ENCODE data around the gene NEURL1.

The NEURL1 gene

DNA sequence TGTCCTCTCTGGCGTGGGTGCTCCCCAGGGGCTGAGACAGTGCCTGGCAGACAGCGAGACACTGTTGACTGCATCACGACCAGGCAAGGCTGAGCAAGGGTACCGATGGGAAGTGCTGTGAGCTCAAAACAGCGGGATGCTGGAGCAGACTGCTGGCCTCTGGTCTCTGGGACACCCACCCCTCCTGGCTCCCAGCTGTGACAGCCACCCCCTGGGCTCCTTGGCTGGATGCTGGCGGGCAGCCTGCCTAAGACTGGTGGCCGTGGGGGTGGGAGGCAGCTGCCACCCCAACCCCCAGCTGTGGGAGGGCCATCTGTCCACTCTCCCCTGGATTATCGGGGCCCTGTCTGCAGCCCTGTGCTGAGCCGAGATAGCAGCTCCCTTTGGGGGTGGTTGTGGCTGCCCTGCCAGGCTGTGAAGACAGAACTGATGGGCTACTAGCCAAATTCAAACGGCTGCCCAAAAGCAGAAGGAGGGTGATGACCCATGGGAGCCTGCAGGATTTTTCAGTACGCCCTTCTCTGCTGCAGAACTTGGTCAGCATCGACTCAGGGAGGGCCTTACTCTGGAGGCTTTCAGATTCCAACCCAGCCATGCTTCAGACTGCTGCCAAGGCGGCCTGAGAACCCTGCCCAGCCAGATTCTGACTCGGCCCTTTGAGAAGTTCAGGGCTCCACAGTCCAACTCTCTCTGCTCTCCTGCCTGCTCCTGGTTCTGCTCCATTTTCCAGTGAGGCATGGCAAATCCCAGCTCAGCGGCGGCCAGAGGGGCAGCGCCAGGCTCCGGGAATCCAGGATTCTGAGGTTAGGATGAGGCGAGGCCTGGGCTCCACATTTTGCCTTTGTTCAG, 125.3 kb downstream of the NEURL1 start:
- Histone ChIP-seq H3K4me3 (ENCODE audit: low read depth in 1 of 5, low read length in 5 of 5) (no peak overlapping the region), H3K27ac (ENCODE audit: low read depth, low read length) (peak overlapping the region; percentile 57), H3K4me1 (ENCODE audit: control insufficient read depth in 5 of 5, insufficient read depth in 5 of 5, low read length in 5 of 5) (peaks cover 52 to 94% (median 85%) of the 10 kb centered on the region in 5 donors), H3K27me3 (ENCODE audit: control insufficient read depth in 5 of 5, insufficient read depth in 4 of 5, low read length in 5 of 5) (no peaks in the 10 kb centered on the region), H3K9ac (ENCODE audit: low read length in 5 of 5) (no peak overlapping the region), H3K9me3 (ENCODE audit: control insufficient read depth in 5 of 5, low read length in 5 of 5) (no peaks in the 10 kb centered on the region), H3K36me3 (ENCODE audit: control insufficient read depth in 5 of 5, insufficient read depth in 5 of 5, low read length in 5 of 5) (peaks cover 0 to 60% (median 43%) of the 10 kb centered on the region in 5 donors)

DNA sequence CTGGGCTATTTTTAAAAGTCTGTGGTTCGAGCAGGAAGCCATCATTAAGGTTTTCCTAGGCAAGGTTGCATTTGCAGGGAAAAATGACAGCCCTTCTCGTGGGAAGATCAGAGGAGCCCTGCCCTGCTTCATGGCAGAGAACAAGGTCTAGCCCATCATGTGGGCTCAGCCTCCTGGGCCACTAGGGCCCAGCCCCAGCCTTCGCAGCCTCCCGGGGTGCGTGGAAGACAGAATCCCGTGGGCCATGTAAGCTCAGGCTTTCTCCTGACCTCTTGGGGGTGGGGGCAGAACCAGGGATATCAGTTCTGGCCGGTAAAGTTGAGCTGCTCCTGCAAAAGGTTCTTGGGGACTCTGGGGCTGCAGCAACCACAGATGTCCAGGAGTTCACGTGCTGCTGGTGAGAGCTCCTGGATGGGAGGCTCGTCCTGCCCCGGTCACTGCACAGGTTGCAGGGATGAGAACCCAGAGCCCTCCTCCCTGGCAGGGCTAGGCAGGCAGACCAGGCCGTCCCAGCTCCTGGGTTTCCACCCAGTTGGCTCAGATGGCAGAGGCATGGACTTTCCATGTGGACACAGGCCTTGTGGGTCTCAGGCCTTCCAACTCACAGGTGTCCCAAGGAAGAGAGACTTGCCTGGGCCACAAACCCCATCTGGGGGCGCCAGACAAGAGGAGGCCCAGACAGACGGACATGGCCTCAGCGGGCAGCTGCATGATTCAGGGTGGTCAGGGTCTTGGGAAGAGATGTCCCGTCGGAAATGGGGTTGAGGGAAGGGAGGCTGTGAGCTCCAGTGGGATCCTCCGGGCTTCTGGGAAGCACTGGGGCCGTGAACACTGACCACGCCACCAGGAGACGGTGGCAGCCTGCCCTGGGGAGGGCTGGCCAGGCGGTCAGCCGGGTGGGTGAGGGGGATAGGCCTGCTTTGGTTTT, 126.2 kb downstream of the NEURL1 start:
- Histone ChIP-seq H3K9me3 (ENCODE audit: control insufficient read depth in 5 of 5, low read length in 5 of 5) (no peaks in the 10 kb centered on the region), H3K4me3 (ENCODE audit: low read depth in 1 of 5, low read length in 5 of 5) (no peak overlapping the region), H3K4me1 (ENCODE audit: control insufficient read depth in 5 of 5, insufficient read depth in 5 of 5, low read length in 5 of 5) (peaks cover 52 to 87% (median 78%) of the 10 kb centered on the region in 5 donors), H3K27ac (ENCODE audit: low read depth, low read length) (peak overlapping the region; percentile 57), H3K36me3 (ENCODE audit: control insufficient read depth in 5 of 5, insufficient read depth in 5 of 5, low read length in 5 of 5) (peaks cover 0 to 69% (median 51%) of the 10 kb centered on the region in 5 donors), H3K9ac (ENCODE audit: low read length in 5 of 5) (peak overlapping the region in 1 of 5 donors; percentile 12), H3K27me3 (ENCODE audit: control insufficient read depth in 5 of 5, insufficient read depth in 4 of 5, low read length in 5 of 5) (no peaks in the 10 kb centered on the region)

DNA sequence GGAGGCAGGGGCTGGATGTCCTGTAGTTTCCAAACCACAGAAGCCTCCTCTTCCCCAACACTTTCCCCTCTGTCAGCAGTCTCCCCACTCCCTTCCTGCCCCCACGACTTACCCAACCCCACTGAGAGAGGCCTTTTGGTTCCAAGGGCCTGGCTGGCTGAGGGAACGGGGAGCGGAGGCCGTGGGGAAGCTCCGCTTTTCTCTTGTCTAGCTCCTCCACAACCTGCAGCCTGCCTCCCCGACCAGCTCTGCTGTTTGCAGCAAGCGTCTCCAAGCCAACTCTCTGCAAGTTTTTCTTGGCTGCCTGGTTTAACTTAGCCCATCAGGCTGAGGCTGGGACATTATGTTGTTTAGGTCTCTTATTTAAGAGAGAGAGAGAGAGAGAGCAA, 126.8 kb downstream of the NEURL1 start:
- H3K4me3 ChIP-seq (ENCODE audit: low read depth in 1 of 5, low read length in 5 of 5), result no peak overlapping the region
- H3K36me3 ChIP-seq (ENCODE audit: control insufficient read depth in 5 of 5, insufficient read depth in 5 of 5, low read length in 5 of 5), result peaks cover 0 to 75% (median 56%) of the 10 kb centered on the region in 5 donors
- H3K9me3 ChIP-seq (ENCODE audit: control insufficient read depth in 5 of 5, low read length in 5 of 5), result no peaks in the 10 kb centered on the region
- H3K9ac ChIP-seq (ENCODE audit: low read length in 5 of 5), result no peak overlapping the region
- no peaks in the 10 kb centered on the region for H3K27me3 ChIP-seq (ENCODE audit: control insufficient read depth in 5 of 5, insufficient read depth in 4 of 5, low read length in 5 of 5)
- H3K4me1 ChIP-seq (ENCODE audit: control insufficient read depth in 5 of 5, insufficient read depth in 5 of 5, low read length in 5 of 5), result peaks cover 49 to 80% (median 72%) of the 10 kb centered on the region in 5 donors
- H3K27ac ChIP-seq (ENCODE audit: low read depth, low read length), result no peak overlapping the region

DNA sequence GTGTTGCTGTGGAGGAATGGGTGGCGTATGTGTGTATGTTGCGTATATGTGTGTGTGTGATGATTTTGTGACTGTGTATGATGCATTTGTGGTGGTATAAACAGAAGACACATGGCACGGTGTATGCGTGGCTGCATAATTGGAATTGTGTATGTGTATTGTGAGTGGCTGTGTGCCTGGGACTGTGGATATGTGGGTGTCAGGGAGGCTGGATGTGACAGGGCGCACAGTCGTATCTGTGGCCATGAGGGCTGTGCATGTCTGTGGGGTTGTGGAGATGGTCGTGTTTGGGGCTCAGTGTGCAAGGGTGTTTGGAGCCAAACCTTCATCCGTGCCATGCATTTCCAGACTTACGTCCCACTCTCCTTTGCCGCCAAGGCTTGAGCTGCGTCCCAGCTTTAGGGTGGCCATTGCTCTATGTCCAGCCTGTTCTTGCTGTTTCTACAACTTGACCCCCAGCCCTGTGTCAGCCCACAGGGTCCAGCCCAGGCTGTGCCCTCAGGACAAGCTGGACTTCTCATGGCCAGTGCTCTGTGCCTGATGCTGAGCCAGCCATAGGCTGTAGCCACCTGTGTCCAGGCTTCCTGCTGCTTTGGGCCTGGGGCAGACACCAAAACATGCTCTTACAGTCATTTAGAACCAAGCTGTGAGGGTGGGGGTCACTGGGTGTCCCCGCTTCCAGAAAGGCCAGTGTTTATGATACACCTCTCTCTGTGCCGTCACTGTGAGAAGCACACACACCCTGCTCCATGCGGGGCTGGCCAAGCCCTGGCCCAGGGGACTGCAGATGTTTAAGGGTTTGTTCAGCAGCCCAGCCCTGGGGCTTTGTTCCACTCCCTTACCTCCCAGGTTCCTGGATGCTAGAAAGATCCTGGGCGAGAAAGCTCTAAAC, 127.6 kb downstream of the NEURL1 start:
- no peak overlapping the region for H3K27ac ChIP-seq (ENCODE audit: low read depth, low read length)
- H3K9me3 ChIP-seq (ENCODE audit: control insufficient read depth in 5 of 5, low read length in 5 of 5), result no peaks in the 10 kb centered on the region
- H3K9ac ChIP-seq (ENCODE audit: low read length in 5 of 5), result peak overlapping the region in 1 of 5 donors; percentile 22
- H3K4me3 ChIP-seq (ENCODE audit: low read depth in 1 of 5, low read length in 5 of 5), result no peak overlapping the region
- H3K27me3 ChIP-seq (ENCODE audit: control insufficient read depth in 5 of 5, insufficient read depth in 4 of 5, low read length in 5 of 5), result no peaks in the 10 kb centered on the region
- H3K4me1 ChIP-seq (ENCODE audit: control insufficient read depth in 5 of 5, insufficient read depth in 5 of 5, low read length in 5 of 5), result peaks cover 45 to 78% (median 68%) of the 10 kb centered on the region in 5 donors
- peaks cover 0 to 82% (median 61%) of the 10 kb centered on the region in 5 donors for H3K36me3 ChIP-seq (ENCODE audit: control insufficient read depth in 5 of 5, insufficient read depth in 5 of 5, low read length in 5 of 5)

DNA sequence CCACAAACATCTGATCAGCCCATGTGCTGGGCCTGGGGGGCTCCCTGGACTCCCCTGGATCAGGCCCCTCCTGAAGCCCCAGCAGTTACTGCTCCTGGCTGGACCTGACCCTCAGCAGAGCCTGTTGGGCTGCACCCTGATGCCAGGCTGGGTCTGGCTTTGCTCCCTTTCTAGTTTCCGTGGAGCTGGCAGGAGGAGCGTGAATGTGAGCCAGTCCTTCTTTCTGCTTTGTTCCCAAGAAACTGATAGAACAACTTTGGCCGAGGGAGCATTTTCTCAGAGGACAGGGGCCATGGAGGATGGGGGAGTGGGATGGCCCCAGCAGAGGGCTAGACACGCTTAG, 128.2 kb downstream of the NEURL1 start:
- H3K4me1 ChIP-seq (ENCODE audit: control insufficient read depth in 5 of 5, insufficient read depth in 5 of 5, low read length in 5 of 5), result peaks cover 40 to 77% (median 68%) of the 10 kb centered on the region in 5 donors
- no peak overlapping the region for H3K27ac ChIP-seq (ENCODE audit: low read depth, low read length)
- peaks cover 0 to 82% (median 59%) of the 10 kb centered on the region in 5 donors for H3K36me3 ChIP-seq (ENCODE audit: control insufficient read depth in 5 of 5, insufficient read depth in 5 of 5, low read length in 5 of 5)

DNA sequence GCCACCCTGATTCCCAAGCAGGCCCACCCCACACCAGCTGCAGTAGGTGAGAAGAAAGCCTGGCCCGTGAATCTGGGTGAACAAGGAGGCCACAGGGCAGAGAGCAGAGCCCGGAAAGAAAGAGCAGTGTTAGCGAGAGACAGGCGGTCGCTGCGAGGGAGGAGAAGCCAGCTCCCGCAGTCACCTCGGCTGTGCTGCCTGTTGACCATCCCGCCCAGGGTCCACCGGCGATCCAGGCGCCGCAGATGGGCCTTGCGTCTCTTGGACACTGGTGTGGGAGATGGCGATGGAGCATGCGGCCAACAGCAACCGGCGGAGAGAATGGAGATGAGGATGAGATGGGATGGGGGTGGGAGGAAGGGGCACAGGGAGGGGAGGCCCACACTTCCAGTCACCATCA, 128.8 kb downstream of the NEURL1 start:
- Histone ChIP-seq H3K36me3 (ENCODE audit: control insufficient read depth in 5 of 5, insufficient read depth in 5 of 5, low read length in 5 of 5) (peaks cover 0 to 82% (median 60%) of the 10 kb centered on the region in 5 donors), H3K9me3 (ENCODE audit: control insufficient read depth in 5 of 5, low read length in 5 of 5) (no peaks in the 10 kb centered on the region), H3K4me1 (ENCODE audit: control insufficient read depth in 5 of 5, insufficient read depth in 5 of 5, low read length in 5 of 5) (peaks cover 35 to 75% (median 64%) of the 10 kb centered on the region in 5 donors), H3K4me3 (ENCODE audit: low read depth in 1 of 5, low read length in 5 of 5) (no peak overlapping the region), H3K9ac (ENCODE audit: low read length in 5 of 5) (no peak overlapping the region), H3K27me3 (ENCODE audit: control insufficient read depth in 5 of 5, insufficient read depth in 4 of 5, low read length in 5 of 5) (no peaks in the 10 kb centered on the region), H3K27ac (ENCODE audit: low read depth, low read length) (no peak overlapping the region)

More for the DNA sequence above, 128.2 kb downstream of the NEURL1 start:
- Histone ChIP-seq H3K27me3 (ENCODE audit: control insufficient read depth in 5 of 5, insufficient read depth in 4 of 5, low read length in 5 of 5) (no peaks in the 10 kb centered on the region), H3K4me3 (ENCODE audit: low read depth in 1 of 5, low read length in 5 of 5) (no peak overlapping the region), H3K9ac (ENCODE audit: low read length in 5 of 5) (peak overlapping the region in 1 of 5 donors; percentile 22), H3K9me3 (ENCODE audit: control insufficient read depth in 5 of 5, low read length in 5 of 5) (no peaks in the 10 kb centered on the region)

DNA sequence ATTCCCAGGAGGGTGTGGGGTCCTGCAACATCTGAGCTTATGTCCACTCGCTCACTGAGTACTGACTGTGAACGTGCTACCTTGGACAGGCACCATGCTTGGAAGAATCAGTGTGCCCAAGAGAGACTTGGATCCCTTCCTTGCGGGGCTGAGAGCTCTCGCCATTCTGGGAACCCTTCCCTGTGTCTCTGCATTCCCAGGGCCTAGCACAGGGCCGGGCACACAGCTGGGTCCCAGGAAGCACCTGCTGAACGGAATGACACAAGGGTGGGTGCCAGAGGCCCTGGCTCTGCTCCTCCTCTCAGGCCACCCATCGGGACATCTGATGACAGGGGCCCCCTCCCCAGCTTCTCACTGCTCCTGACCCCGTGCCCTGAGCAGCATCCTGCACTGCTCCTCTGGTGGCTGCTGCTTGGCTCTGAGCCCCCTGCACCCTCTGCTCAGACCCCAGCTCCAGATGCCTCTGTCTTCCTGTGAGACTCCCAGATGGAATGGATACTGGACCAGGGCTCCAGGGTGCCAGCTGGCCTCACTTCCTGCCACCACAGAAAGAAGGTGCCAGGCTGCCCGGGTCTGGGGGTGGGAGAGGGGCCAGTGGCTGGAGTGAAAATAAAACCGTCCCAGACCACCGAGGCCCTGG, 129.6 kb downstream of the NEURL1 start:
- H3K36me3 ChIP-seq (ENCODE audit: control insufficient read depth in 5 of 5, insufficient read depth in 5 of 5, low read length in 5 of 5), result peaks cover 0 to 88% (median 65%) of the 10 kb centered on the region in 5 donors
- no peak overlapping the region for H3K9ac ChIP-seq (ENCODE audit: low read length in 5 of 5)
- H3K4me1 ChIP-seq (ENCODE audit: control insufficient read depth in 5 of 5, insufficient read depth in 5 of 5, low read length in 5 of 5), result peaks cover 31 to 67% (median 56%) of the 10 kb centered on the region in 5 donors
- no peaks in the 10 kb centered on the region for H3K9me3 ChIP-seq (ENCODE audit: control insufficient read depth in 5 of 5, low read length in 5 of 5)
- no peak overlapping the region for H3K27ac ChIP-seq (ENCODE audit: low read depth, low read length)
- H3K4me3 ChIP-seq (ENCODE audit: low read depth in 1 of 5, low read length in 5 of 5), result no peak overlapping the region
- no peaks in the 10 kb centered on the region for H3K27me3 ChIP-seq (ENCODE audit: control insufficient read depth in 5 of 5, insufficient read depth in 4 of 5, low read length in 5 of 5)

DNA sequence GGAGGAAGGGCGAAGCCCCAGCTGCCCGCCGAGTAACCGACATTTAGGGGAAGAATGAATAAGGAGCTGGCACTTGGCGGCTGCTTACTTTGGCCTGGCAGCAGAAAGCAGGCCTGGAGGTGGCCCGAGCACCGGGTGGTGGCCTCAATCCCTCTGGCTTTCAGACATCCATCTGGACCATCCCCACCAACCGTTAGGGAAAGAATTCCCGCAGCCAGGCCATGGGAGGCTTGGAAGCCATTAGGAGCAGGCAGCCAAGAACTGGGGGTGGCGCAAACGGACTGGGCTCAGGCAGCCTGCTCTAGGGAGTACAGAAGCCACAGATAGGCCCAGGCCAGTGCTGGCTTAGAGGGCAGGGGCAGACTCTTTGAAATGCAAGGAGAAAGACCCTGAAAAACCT, 132.7 kb downstream of the NEURL1 start:
- Histone ChIP-seq H3K4me3 (ENCODE audit: low read depth in 1 of 5, low read length in 5 of 5) (no peak overlapping the region), H3K9me3 (ENCODE audit: control insufficient read depth in 5 of 5, low read length in 5 of 5) (no peaks in the 10 kb centered on the region), H3K4me1 (ENCODE audit: control insufficient read depth in 5 of 5, insufficient read depth in 5 of 5, low read length in 5 of 5) (peaks cover 13 to 45% (median 33%) of the 10 kb centered on the region in 5 donors), H3K27ac (ENCODE audit: low read depth, low read length) (no peak overlapping the region), H3K27me3 (ENCODE audit: control insufficient read depth in 5 of 5, insufficient read depth in 4 of 5, low read length in 5 of 5) (no peaks in the 10 kb centered on the region), H3K9ac (ENCODE audit: low read length in 5 of 5) (no peak overlapping the region), H3K36me3 (ENCODE audit: control insufficient read depth in 5 of 5, insufficient read depth in 5 of 5, low read length in 5 of 5) (peaks cover 0 to 73% (median 58%) of the 10 kb centered on the region in 5 donors)
